ENCODE data around the gene MYL6.

- TF ChIP-seq CTCF (IDR thresholded peaks at IDR 0.05) (no peak), POLR2A (IDR thresholded peaks at IDR 0.05) (no peak)
Observed at GRCh38 chr12:56208006-56208405, 49.8 kb downstream of the MYL6 start.

All from right lobe of liver (tissue), 4 donors.